K562 (cell line): ENCODE data around the gene FOS. TPM values are rescaled to one million over a fixed set of nuclear protein-coding genes. Genes with fewer than 3 reads are reported as not detected.

Experiments
- CTCF ChIP-seq, 3 experiments: IDR thresholded peaks in 2 of 3; conservative IDR thresholded peaks in 1 of 3; 2 replicates each; pipeline ENCODE4 v1.5.1; 2011 to 2012; ENCODE audit warnings: low read length in 3 of 3, mild to moderate bottlenecking in 3 of 3, control low read depth in 2 of 3, improper control_type of control experiment in 1 of 3, inconsistent platforms in 1 of 3, low read depth in 1 of 3, mixed read lengths in 1 of 3, moderate library complexity in 1 of 3; ENCODE audit not compliant: insufficient read depth in 2 of 3
- HCFC1 ChIP-seq: IDR thresholded peaks from 2 replicates; pipeline ENCODE4 v1.6.1; 2012; ENCODE audit warnings: low read depth, low read length, improper control_type of control experiment
- PPARD ChIP-seq: fragments of 250-450 bp; sonication (Bioruptor Pico); IDR thresholded peaks from 2 replicates; pipeline ENCODE4 v1.8.0; 2022; ENCODE audit warnings: inconsistent platforms, mild to moderate bottlenecking, moderate library complexity
- RERE ChIP-seq: sonication (generic); formaldehyde crosslinking; IDR thresholded peaks from 2 replicates; pipeline ENCODE4 v1.8.0; 2023; ENCODE audit warnings: missing genetic modification reagents, mild to moderate bottlenecking, borderline replicate concordance
- SMAD1 ChIP-seq: fragments of 150-350 bp; IDR thresholded peaks from 2 replicates; pipeline ENCODE4 v1.6.1; 2014; ENCODE audit warnings: low read length, low read depth; ENCODE audit not compliant: partially characterized antibody
- TAF1 ChIP-seq: IDR thresholded peaks from 2 replicates; pipeline ENCODE4 v1.6.1; 2011; ENCODE audit warnings: mild to moderate bottlenecking, low read length, moderate library complexity; ENCODE audit not compliant: insufficient read depth, control insufficient read depth, severe bottlenecking; ENCODE audit errors: extremely low read depth
- ZBTB17 ChIP-seq: fragments of 450-650 bp; formaldehyde crosslinking; IDR thresholded peaks from 2 replicates; pipeline ENCODE4 v1.4.0; 2020; ENCODE audit warnings: mild to moderate bottlenecking
- ZBTB8A ChIP-seq: fragments of 450-650 bp; IDR thresholded peaks from 2 replicates; pipeline ENCODE4 v1.6.1; 2018; ENCODE audit warnings: mild to moderate bottlenecking, moderate library complexity; ENCODE audit not compliant: partially characterized antibody
- ZNF133 ChIP-seq: fragments of 250-450 bp; sonication (Bioruptor Pico); IDR thresholded peaks from 2 replicates; pipeline ENCODE4 v1.4.0; 2020; ENCODE audit warnings: mild to moderate bottlenecking
- ZNF197 ChIP-seq: fragments of 200-800 bp; sonication (Bioruptor generic); IDR thresholded peaks from 2 replicates; pipeline ENCODE4 v1.6.1; 2016; ENCODE audit warnings: low read depth, missing genetic modification characterization, missing compliant biosample characterization
- ZNF512 ChIP-seq: IDR thresholded peaks from 2 replicates; pipeline ENCODE4 v1.6.1; 2016; ENCODE audit warnings: missing genetic modification characterization, missing compliant biosample characterization
- polyA plus RNA-seq, 8 experiments: library from polyadenylated mRNA; depleted of rRNA in 4 of 8; stranded (reverse) in 5 of 8; unstranded in 3 of 8; fragments of >200 nt; fragmentation: Nextera tagmentation in 2 of 8; fragmentation: Illumina TruSeq in 1 of 8; extraction: Ambion mirVana in 2 of 8; extraction: Trizol in 1 of 8; gene quantifications; 2 replicates each; pipeline versions ENCODE4 v1.2.1 to v1.2.3, GENCODE V29; 2011 to 2014; ENCODE audit warnings: inconsistent platforms in 1 of 8, missing spikeins in 1 of 8
- total RNA-seq, 7 experiments: library from RNA; depleted of rRNA in 6 of 7; stranded (reverse); fragments of >200 nt in 6 of 7; fragmentation: Illumina TruSeq in 2 of 7; extraction: Trizol in 2 of 7; gene quantifications; 2 replicates each; pipeline versions ENCODE4 v1.2.1 to v1.2.3, GENCODE V29; 2011 to 2021; ENCODE audit warnings: low replicate concordance in 1 of 7
- TF ChIP-seq, protein P1 (sequence below): sonication (generic); formaldehyde crosslinking; IDR thresholded peaks from 2 replicates; pipeline ENCODE4 v1.4.0; 2020; ENCODE audit warnings: mild to moderate bottlenecking, missing genetic modification reagents
- TF ChIP-seq, protein P2 (sequence below), 2 experiments: fragments of 450-650 bp in 1 of 2; sonication (generic) in 1 of 2; formaldehyde crosslinking in 1 of 2; IDR thresholded peaks in 1 of 2; conservative IDR thresholded peaks in 1 of 2; 2 replicates each; pipeline versions ENCODE4 v1.6.1 to v1.8.1; 2016 to 2023; ENCODE audit warnings: mild to moderate bottlenecking in 2 of 2, moderate library complexity in 2 of 2, inconsistent platforms in 1 of 2, missing genetic modification reagents in 1 of 2

The FOS gene
- total and polyA plus RNA-seq, 9 of the 15 experiments (the other 6 are each of a cell fraction or from before 2014, with no cell fraction given) = 0.54 to 13.8 (median 8.9) TPM

GRCh38 chr14:75277008-75277814, 1.4 kb upstream of the FOS start (continued):
- TF ChIP-seq TAF1 (no peak), HCFC1 (no peak), ZNF512 (tag) (no peak), ZNF133 (CRISPR knock-in tag) (no peak), PPARD (CRISPR knock-in tag) (no peak), ZBTB8A (no peak), CTCF (IDR thresholded peaks at IDR 0.05 in 2 of 3, conservative IDR thresholded peaks at IDR 0.05 in 1 of 3; ENCODE audit: insufficient read depth in 2 of 3, low read depth in 1 of 3, low read length in 3 of 3) (no peak), RERE (CRISPR knock-in tag) (no peak), ZBTB17 (CRISPR knock-in tag) (no peak), SMAD1 (peak; percentile 90), ZNF197 (CRISPR knock-in tag) (no peak)
- TF ChIP-seq, protein P1, sequence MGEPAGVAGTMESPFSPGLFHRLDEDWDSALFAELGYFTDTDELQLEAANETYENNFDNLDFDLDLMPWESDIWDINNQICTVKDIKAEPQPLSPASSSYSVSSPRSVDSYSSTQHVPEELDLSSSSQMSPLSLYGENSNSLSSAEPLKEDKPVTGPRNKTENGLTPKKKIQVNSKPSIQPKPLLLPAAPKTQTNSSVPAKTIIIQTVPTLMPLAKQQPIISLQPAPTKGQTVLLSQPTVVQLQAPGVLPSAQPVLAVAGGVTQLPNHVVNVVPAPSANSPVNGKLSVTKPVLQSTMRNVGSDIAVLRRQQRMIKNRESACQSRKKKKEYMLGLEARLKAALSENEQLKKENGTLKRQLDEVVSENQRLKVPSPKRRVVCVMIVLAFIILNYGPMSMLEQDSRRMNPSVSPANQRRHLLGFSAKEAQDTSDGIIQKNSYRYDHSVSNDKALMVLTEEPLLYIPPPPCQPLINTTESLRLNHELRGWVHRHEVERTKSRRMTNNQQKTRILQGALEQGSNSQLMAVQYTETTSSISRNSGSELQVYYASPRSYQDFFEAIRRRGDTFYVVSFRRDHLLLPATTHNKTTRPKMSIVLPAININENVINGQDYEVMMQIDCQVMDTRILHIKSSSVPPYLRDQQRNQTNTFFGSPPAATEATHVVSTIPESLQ (CRISPR knock-in tag) = no peak
- TF ChIP-seq, protein P2, sequence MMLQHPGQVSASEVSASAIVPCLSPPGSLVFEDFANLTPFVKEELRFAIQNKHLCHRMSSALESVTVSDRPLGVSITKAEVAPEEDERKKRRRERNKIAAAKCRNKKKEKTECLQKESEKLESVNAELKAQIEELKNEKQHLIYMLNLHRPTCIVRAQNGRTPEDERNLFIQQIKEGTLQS (IDR thresholded peaks at IDR 0.05) = no peak; the same call in 1 of the 2 replicates
- TF ChIP-seq, protein P2 (CRISPR knock-in tag; conservative IDR thresholded peaks at IDR 0.05) = no peak
